Fibroblast of lung (primary cell): ENCODE measurements around the gene UGT2B11. TPM values are rescaled to one million over a fixed set of nuclear protein-coding genes. Genes with fewer than 3 reads are reported as not detected.
"Not testable (repeated sequence)": the region's sequence is repeated elsewhere in the genome, so short reads cannot be mapped to it uniquely, and the experiment has no call there.

Experiments
- DNase-seq, 2 donors: peaks; one replicate each; pipeline versions ENCODE4 v3.0.0 to v3.0.0-alpha.2; 2010; ENCODE audit warnings: low read depth in 2 of 2
- H2AFZ ChIP-seq: 2 replicates; pipeline ENCODE4 v1.5.1; 2012; ENCODE audit warnings: low read length, control low read depth, inconsistent platforms
- H3K27ac ChIP-seq: 2 replicates; pipeline ENCODE4 v1.5.1; 2011; ENCODE audit warnings: low read length, control low read depth; ENCODE audit not compliant: insufficient read depth
- H3K27me3 ChIP-seq: 2 replicates; pipeline ENCODE4 v1.5.1; 2011; ENCODE audit warnings: mild to moderate bottlenecking, low read length; ENCODE audit not compliant: control insufficient read depth, insufficient read depth
- H3K36me3 ChIP-seq: 2 replicates; pipeline ENCODE4 v1.5.1; 2011; ENCODE audit warnings: low read length; ENCODE audit not compliant: control insufficient read depth, insufficient read depth
- H3K4me1 ChIP-seq: 2 replicates; pipeline ENCODE4 v1.5.1; 2011; ENCODE audit warnings: low read length; ENCODE audit not compliant: control insufficient read depth, insufficient read depth; ENCODE audit errors: extremely low read depth
- H3K4me2 ChIP-seq: 2 replicates; pipeline ENCODE4 v1.5.1; 2011; ENCODE audit warnings: low read length, control low read depth; ENCODE audit not compliant: insufficient read depth; ENCODE audit errors: extremely low read depth
- H3K4me3 ChIP-seq, 4 experiments: fragments of 200-600 bp in 1 of 4; sonication (generic) in 1 of 4; replicated peaks in 1 of 4; 2 replicates each; pipeline ENCODE4 v1.5.1; 2011 to 2016; ENCODE audit warnings: low read length in 4 of 4, low read depth in 3 of 4, mild to moderate bottlenecking in 3 of 4, control low read depth in 2 of 4, inconsistent platforms in 1 of 4, mixed read lengths in 1 of 4; ENCODE audit not compliant: insufficient read depth in 1 of 4; ENCODE audit errors: control extremely low read depth in 1 of 4
- H3K79me2 ChIP-seq: 2 replicates; pipeline ENCODE4 v1.5.1; 2012; ENCODE audit warnings: mild to moderate bottlenecking, low read length, inconsistent platforms; ENCODE audit not compliant: control insufficient read depth, insufficient read depth
- H3K9ac ChIP-seq: 2 replicates; pipeline ENCODE4 v1.5.1; 2011; ENCODE audit warnings: mild to moderate bottlenecking, low read length, control low read depth; ENCODE audit not compliant: insufficient read depth
- H3K9me3 ChIP-seq: 2 replicates; pipeline ENCODE4 v1.5.1; 2012; ENCODE audit warnings: low read depth, low read length; ENCODE audit not compliant: control insufficient read depth, insufficient read depth
- H4K20me1 ChIP-seq: 2 replicates; pipeline ENCODE4 v1.5.1; 2011; ENCODE audit warnings: low read length; ENCODE audit not compliant: control insufficient read depth, insufficient read depth; ENCODE audit errors: extremely low read depth
- EZH2 ChIP-seq: IDR thresholded peaks from 2 replicates; pipeline ENCODE4 v1.5.1; 2012; ENCODE audit warnings: low read length, control low read depth, mild to moderate bottlenecking; ENCODE audit errors: missing control alignments
- polyA plus RNA-seq, 2 donors: library from polyadenylated mRNA; depleted of rRNA in 1 of 2; stranded (reverse) in 1 of 2; unstranded in 1 of 2; fragments of >200 nt; gene quantifications; 2 replicates each; pipeline ENCODE4 v1.2.1, GENCODE V29; 2011 to 2012; ENCODE audit warnings: missing spikeins in 1 of 2
- total RNA-seq: library from RNA; depleted of rRNA; stranded (reverse); fragments of >200 nt; gene quantifications from 2 replicates; pipeline ENCODE4 v1.2.1, GENCODE V29; 2014
- TF ChIP-seq, protein P1 (sequence below), 2 donors: IDR thresholded peaks in 1 of 2; conservative IDR thresholded peaks in 1 of 2; 1 replicate in 1 of 2; 2 replicates in 1 of 2; pipeline ENCODE4 v1.5.1; 2011 to 2012; ENCODE audit warnings: low read length in 2 of 2, control low read depth in 1 of 2, inconsistent platforms in 1 of 2, low read depth in 1 of 2, mild to moderate bottlenecking in 1 of 2

The UGT2B11 gene
- total and polyA plus RNA-seq, 2 donors (not counting 1 experiment from before 2014, with no cell fraction given): not detected

DNA sequence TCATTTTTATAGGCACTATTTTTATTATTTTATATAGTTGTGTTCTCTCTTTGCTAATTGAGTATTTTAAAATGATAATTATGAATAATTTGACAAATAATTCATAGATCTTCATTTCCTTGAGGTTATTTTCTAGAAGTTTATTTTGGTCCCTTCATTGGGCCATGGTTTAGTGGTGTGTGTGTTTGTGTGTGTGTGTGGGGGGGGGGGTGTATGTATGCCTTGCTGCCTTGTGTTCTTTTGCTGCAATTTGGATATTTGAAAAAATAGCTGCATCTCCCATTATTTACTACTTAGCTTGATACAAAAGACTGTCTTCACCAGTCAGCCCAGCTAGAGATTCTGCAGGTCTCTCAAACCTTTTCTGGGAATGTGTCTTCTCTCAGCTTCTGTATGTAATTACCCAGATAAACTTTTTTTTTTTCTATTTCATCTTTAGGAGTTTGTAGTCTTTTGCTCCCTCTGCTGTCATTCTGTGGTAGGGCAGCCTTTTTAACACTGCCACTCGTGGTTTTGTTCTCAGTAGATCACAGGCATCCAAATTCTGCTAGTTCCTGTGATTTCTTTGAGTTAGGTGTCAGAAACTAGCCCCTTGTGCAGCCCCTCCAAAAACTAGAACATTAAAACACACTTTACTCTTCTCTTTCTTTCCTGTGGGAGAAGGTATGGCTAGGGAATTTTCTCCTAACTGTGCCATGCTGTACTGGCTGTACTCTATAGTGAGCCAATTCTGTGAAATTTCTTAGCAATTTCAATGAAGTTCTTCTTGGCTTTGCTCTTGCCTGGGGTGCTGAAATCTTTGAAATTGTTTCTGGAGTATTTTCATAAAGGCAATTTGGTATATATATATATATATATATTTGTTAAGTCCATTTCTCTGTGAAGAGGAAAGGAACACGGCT is 44.1 kb downstream of the UGT2B11 start:
- H2AFZ ChIP-seq: not testable (repeated sequence)

DNA sequence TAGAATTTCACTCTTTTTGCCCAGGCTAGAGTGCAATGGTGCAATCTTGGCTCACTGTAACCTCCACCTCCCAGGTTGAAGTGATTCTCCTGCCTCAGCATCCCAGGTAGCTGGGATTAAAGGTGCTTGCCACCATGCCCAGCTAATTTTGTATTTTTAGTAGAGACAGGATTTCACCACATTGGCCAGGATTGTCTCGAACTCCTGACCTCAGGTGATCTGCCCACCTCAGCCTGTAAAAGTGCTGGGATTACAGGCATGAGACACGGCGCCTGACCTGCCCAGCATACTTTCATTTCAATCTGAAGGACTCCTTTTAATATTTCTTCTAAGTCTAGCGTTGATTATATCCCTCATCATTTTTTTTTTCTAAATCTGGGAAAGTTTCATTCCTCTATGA is 45.4 kb downstream of the UGT2B11 start:
- H3K9ac ChIP-seq, H3K4me2 ChIP-seq, H3K4me3 ChIP-seq, H3K27me3 ChIP-seq, H4K20me1 ChIP-seq, H2AFZ ChIP-seq, H3K4me1 ChIP-seq, H3K9me3 ChIP-seq, H3K27ac ChIP-seq, H3K36me3 ChIP-seq, DNase-seq, H3K79me2 ChIP-seq: not testable (repeated sequence)

More for the DNA sequence above, 44.1 kb downstream of the UGT2B11 start:
- H3K4me2 ChIP-seq, H3K9me3 ChIP-seq, H3K4me1 ChIP-seq, H4K20me1 ChIP-seq, H3K9ac ChIP-seq, H3K27ac ChIP-seq, H3K4me3 ChIP-seq, H3K36me3 ChIP-seq, H3K79me2 ChIP-seq, H3K27me3 ChIP-seq: not testable (repeated sequence)
- TF ChIP-seq, protein P1, sequence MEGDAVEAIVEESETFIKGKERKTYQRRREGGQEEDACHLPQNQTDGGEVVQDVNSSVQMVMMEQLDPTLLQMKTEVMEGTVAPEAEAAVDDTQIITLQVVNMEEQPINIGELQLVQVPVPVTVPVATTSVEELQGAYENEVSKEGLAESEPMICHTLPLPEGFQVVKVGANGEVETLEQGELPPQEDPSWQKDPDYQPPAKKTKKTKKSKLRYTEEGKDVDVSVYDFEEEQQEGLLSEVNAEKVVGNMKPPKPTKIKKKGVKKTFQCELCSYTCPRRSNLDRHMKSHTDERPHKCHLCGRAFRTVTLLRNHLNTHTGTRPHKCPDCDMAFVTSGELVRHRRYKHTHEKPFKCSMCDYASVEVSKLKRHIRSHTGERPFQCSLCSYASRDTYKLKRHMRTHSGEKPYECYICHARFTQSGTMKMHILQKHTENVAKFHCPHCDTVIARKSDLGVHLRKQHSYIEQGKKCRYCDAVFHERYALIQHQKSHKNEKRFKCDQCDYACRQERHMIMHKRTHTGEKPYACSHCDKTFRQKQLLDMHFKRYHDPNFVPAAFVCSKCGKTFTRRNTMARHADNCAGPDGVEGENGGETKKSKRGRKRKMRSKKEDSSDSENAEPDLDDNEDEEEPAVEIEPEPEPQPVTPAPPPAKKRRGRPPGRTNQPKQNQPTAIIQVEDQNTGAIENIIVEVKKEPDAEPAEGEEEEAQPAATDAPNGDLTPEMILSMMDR (conservative IDR thresholded peaks at IDR 0.05 in 1 of 2, IDR thresholded peaks at IDR 0.05 in 1 of 2; ENCODE audit: low read depth in 1 of 2, low read length in 2 of 2): peak; percentile 25 to 49
- DNase-seq: peak; percentile 3 to 19

DNA sequence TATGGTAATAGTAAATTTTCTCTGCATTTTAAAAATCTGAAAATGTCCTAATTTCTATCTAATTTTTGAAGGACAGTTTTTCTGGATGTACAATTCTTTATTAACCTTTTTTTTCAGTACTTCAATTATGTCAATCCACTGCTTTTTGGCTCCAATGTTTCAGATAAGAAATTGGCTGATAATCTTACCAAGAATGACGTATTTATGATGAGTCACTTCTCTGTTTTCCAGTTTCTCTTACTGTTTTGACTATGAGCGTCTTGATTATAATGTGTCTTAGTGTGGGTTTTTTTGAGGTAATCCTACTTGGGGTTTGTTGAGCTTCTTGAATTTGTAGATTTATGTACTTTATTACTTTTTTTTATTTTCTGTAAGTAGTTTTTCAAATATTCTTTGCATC is 47.2 kb downstream of the UGT2B11 start:
- TF ChIP-seq, protein P1 (conservative IDR thresholded peaks at IDR 0.05 in 1 of 2, IDR thresholded peaks at IDR 0.05 in 1 of 2; ENCODE audit: low read depth in 1 of 2, low read length in 2 of 2): no peak
- TF ChIP-seq EZH2: no peak
- no peaks in the 10 kb centered on the region for H3K36me3 ChIP-seq
- no peaks in the 10 kb centered on the region for H3K79me2 ChIP-seq
- no peaks in the 10 kb centered on the region for H3K9me3 ChIP-seq
- no peak overlapping the region for H3K9ac ChIP-seq
- H3K4me2 ChIP-seq: no peak overlapping the region
- no peaks in the 10 kb centered on the region for H4K20me1 ChIP-seq
- H2AFZ ChIP-seq: no peak overlapping the region
- H3K4me3 ChIP-seq: no peak overlapping the region
- no peak overlapping the region for H3K27ac ChIP-seq
- no peaks in the 10 kb centered on the region for H3K4me1 ChIP-seq
- H3K27me3 ChIP-seq: no peaks in the 10 kb centered on the region
- peak in 1 of 2 donors; percentile 35 for DNase-seq

DNA sequence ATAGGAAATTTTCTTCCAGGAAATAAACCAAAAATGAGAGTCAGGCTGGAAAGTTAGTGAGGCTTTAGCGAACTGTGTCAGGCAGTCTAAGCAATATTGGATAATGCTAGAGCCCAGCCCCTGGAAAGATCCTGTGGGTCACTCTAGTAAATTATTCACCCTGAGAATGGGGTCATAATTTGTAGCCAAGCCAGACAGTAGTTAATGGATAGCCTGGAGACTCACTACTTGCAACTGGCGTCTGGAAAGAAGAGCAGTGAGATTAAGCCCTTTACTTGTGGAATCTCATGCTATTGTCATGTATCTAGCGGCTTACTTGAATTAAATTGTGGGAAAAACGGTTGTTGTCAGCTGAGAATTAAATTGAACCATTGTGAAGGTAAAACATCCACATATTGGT is 48.2 kb downstream of the UGT2B11 start:
- H3K79me2 ChIP-seq, H2AFZ ChIP-seq, H3K9ac ChIP-seq, H3K36me3 ChIP-seq, H3K4me2 ChIP-seq, H3K4me3 ChIP-seq, H3K27ac ChIP-seq, H3K9me3 ChIP-seq, DNase-seq, H3K27me3 ChIP-seq, H4K20me1 ChIP-seq, H3K4me1 ChIP-seq: not testable (repeated sequence)

DNA sequence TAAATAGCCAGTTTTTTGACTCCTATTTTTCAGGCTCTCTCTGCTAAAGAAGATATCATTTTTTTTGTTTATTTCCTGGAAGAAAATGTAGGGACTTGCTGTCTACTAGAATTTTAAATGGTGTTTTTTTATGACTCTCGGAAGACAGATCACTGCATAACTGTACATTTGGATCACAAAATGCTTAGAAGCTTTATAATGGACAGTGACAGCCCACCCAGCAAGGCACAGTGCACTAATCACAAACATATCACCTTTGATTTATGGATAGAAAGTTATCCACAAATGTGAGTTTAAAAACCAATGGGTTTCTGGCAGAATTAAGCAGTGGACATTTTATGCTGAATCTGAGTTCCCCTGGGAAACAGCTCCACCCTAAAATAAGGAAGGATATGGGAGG is 48.8 kb downstream of the UGT2B11 start:
- H4K20me1 ChIP-seq, H3K4me2 ChIP-seq, H3K9me3 ChIP-seq, H2AFZ ChIP-seq, H3K4me3 ChIP-seq, H3K27me3 ChIP-seq, DNase-seq, H3K36me3 ChIP-seq, H3K9ac ChIP-seq, H3K79me2 ChIP-seq, H3K27ac ChIP-seq, H3K4me1 ChIP-seq: not testable (repeated sequence)
